ENCODE results near the gene BHLHE23.
"Not testable (repeated sequence)": the region's sequence is repeated elsewhere in the genome, so short reads cannot be mapped to it uniquely, and the experiment has no call there.

Gene BHLHE23

GRCh38 chr20:62966212-62967148, 40.3 kb downstream of the BHLHE23 start:
- Histone ChIP-seq H3K4me3 (ENCODE audit: low read length) (no peak overlapping the region), H3K4me1 (ENCODE audit: control insufficient read depth, insufficient read depth, low read length) (no peaks in the 10 kb centered on the region), H3K36me3 (ENCODE audit: insufficient read depth, low read length) (peaks cover 8% of the 10 kb centered on the region)

GRCh38 chr20:62965363-62965771, 41.4 kb downstream of the BHLHE23 start:
- H3K9me3 ChIP-seq (replicated peaks; ENCODE audit: low read length): no peaks in the 10 kb centered on the region
- no peaks in the 10 kb centered on the region for H3K4me1 ChIP-seq (ENCODE audit: control insufficient read depth, insufficient read depth, low read length)
- peaks cover 14% of the 10 kb centered on the region for H3K27me3 ChIP-seq (ENCODE audit: control insufficient read depth, insufficient read depth, low read length)
- H3K36me3 ChIP-seq (ENCODE audit: insufficient read depth, low read length): peaks cover 8% of the 10 kb centered on the region
- no peak overlapping the region for H3K4me2 ChIP-seq (ENCODE audit: low read length)
- no peak overlapping the region for H3K4me3 ChIP-seq (ENCODE audit: low read length)
- no peak overlapping the region for H3K9ac ChIP-seq (ENCODE audit: low read depth, low read length)

More at GRCh38 chr20:62966212-62967148, 40.3 kb downstream of the BHLHE23 start:
- H3K9me3 ChIP-seq (replicated peaks; ENCODE audit: low read length): no peaks in the 10 kb centered on the region
- peaks cover 17% of the 10 kb centered on the region for H3K27me3 ChIP-seq (ENCODE audit: control insufficient read depth, insufficient read depth, low read length)
- H3K9ac ChIP-seq (ENCODE audit: low read depth, low read length): no peak overlapping the region
- no peak overlapping the region for H3K4me2 ChIP-seq (ENCODE audit: low read length)

- no peak overlapping the region for H3K4me2 ChIP-seq (ENCODE audit: low read length)
- no peaks in the 10 kb centered on the region for H3K4me1 ChIP-seq (ENCODE audit: control insufficient read depth, insufficient read depth, low read length)
- peaks cover 9% of the 10 kb centered on the region for H3K27me3 ChIP-seq (ENCODE audit: control insufficient read depth, insufficient read depth, low read length)
- H3K9ac ChIP-seq (ENCODE audit: low read depth, low read length): no peak overlapping the region
- no peaks in the 10 kb centered on the region for H3K9me3 ChIP-seq (replicated peaks; ENCODE audit: low read length)
- no peak overlapping the region for H3K4me3 ChIP-seq (ENCODE audit: low read length)
- H3K36me3 ChIP-seq (ENCODE audit: insufficient read depth, low read length): peaks cover 11% of the 10 kb centered on the region
Measured at GRCh38 chr20:62964700-62965099, 42.1 kb downstream of the BHLHE23 start.

GRCh38 chr20:62963614-62964397, 43.0 kb downstream of the BHLHE23 start:
- H3K27me3 ChIP-seq (ENCODE audit: control insufficient read depth, insufficient read depth, low read length): peaks cover 2% of the 10 kb centered on the region
- H3K4me1 ChIP-seq (ENCODE audit: control insufficient read depth, insufficient read depth, low read length): no peaks in the 10 kb centered on the region
- no peak overlapping the region for H3K9ac ChIP-seq (ENCODE audit: low read depth, low read length)
- no peak overlapping the region for H3K4me2 ChIP-seq (ENCODE audit: low read length)
- no peak overlapping the region for H3K4me3 ChIP-seq (ENCODE audit: low read length)
- H3K36me3 ChIP-seq (ENCODE audit: insufficient read depth, low read length): peaks cover 11% of the 10 kb centered on the region
- H3K9me3 ChIP-seq (replicated peaks; ENCODE audit: low read length): no peaks in the 10 kb centered on the region

- Histone ChIP-seq H3K27me3 (ENCODE audit: control insufficient read depth, insufficient read depth, low read length) (no peaks in the 10 kb centered on the region), H3K4me3 (ENCODE audit: low read length) (no peak overlapping the region), H3K4me1 (ENCODE audit: control insufficient read depth, insufficient read depth, low read length) (no peaks in the 10 kb centered on the region), H3K9me3 (replicated peaks; ENCODE audit: low read length) (no peaks in the 10 kb centered on the region), H3K9ac (ENCODE audit: low read depth, low read length) (no peak overlapping the region), H3K4me2 (ENCODE audit: low read length) (no peak overlapping the region), H3K36me3 (ENCODE audit: insufficient read depth, low read length) (peaks cover 12% of the 10 kb centered on the region)
Measured at GRCh38 chr20:62962891-62963613, 43.7 kb downstream of the BHLHE23 start.

GRCh38 chr20:62962221-62962879, 44.4 kb downstream of the BHLHE23 start:
- Histone ChIP-seq H3K9me3 (replicated peaks; ENCODE audit: low read length) (no peaks in the 10 kb centered on the region), H3K36me3 (ENCODE audit: insufficient read depth, low read length) (peaks cover 16% of the 10 kb centered on the region), H3K27me3 (ENCODE audit: control insufficient read depth, insufficient read depth, low read length) (no peaks in the 10 kb centered on the region), H3K4me3 (ENCODE audit: low read length) (no peak overlapping the region), H3K4me1 (ENCODE audit: control insufficient read depth, insufficient read depth, low read length) (no peaks in the 10 kb centered on the region), H3K9ac (ENCODE audit: low read depth, low read length) (no peak overlapping the region), H3K4me2 (ENCODE audit: low read length) (no peak overlapping the region)

GRCh38 chr20:62961799-62962198, 45.0 kb downstream of the BHLHE23 start:
- no peak overlapping the region for H3K4me3 ChIP-seq (ENCODE audit: low read length)
- H3K36me3 ChIP-seq (ENCODE audit: insufficient read depth, low read length): peaks cover 21% of the 10 kb centered on the region
- H3K4me2 ChIP-seq (ENCODE audit: low read length): no peak overlapping the region
- H3K9me3 ChIP-seq (replicated peaks; ENCODE audit: low read length): no peaks in the 10 kb centered on the region
- no peak overlapping the region for H3K9ac ChIP-seq (ENCODE audit: low read depth, low read length)
- no peaks in the 10 kb centered on the region for H3K27me3 ChIP-seq (ENCODE audit: control insufficient read depth, insufficient read depth, low read length)
- H3K4me1 ChIP-seq (ENCODE audit: control insufficient read depth, insufficient read depth, low read length): no peaks in the 10 kb centered on the region

- peaks cover 21% of the 10 kb centered on the region for H3K36me3 ChIP-seq (ENCODE audit: insufficient read depth, low read length)
- H3K9me3 ChIP-seq (replicated peaks; ENCODE audit: low read length): no peaks in the 10 kb centered on the region
- H3K4me1 ChIP-seq (ENCODE audit: control insufficient read depth, insufficient read depth, low read length): no peaks in the 10 kb centered on the region
- H3K4me3 ChIP-seq (ENCODE audit: low read length): no peak overlapping the region
- no peak overlapping the region for H3K4me2 ChIP-seq (ENCODE audit: low read length)
- no peak overlapping the region for H3K9ac ChIP-seq (ENCODE audit: low read depth, low read length)
- no peaks in the 10 kb centered on the region for H3K27me3 ChIP-seq (ENCODE audit: control insufficient read depth, insufficient read depth, low read length)
Measured at GRCh38 chr20:62961310-62961783, 45.4 kb downstream of the BHLHE23 start.

GRCh38 chr20:62960446-62961309, 46.1 kb downstream of the BHLHE23 start:
- not testable (repeated sequence) for H3K9ac ChIP-seq (ENCODE audit: low read depth, low read length); H3K9me3 ChIP-seq (replicated peaks; ENCODE audit: low read length); H3K27me3 ChIP-seq (ENCODE audit: control insufficient read depth, insufficient read depth, low read length); H3K4me2 ChIP-seq (ENCODE audit: low read length); H3K4me1 ChIP-seq (ENCODE audit: control insufficient read depth, insufficient read depth, low read length); H3K4me3 ChIP-seq (ENCODE audit: low read length)
- peaks cover 21% of the 10 kb centered on the region for H3K36me3 ChIP-seq (ENCODE audit: insufficient read depth, low read length)

GRCh38 chr20:62959998-62960436, 46.7 kb downstream of the BHLHE23 start:
- no peak overlapping the region for H3K9ac ChIP-seq (ENCODE audit: low read depth, low read length)
- H3K27me3 ChIP-seq (ENCODE audit: control insufficient read depth, insufficient read depth, low read length): no peaks in the 10 kb centered on the region
- H3K4me2 ChIP-seq (ENCODE audit: low read length): no peak overlapping the region
- H3K9me3 ChIP-seq (replicated peaks; ENCODE audit: low read length): no peaks in the 10 kb centered on the region
- H3K4me1 ChIP-seq (ENCODE audit: control insufficient read depth, insufficient read depth, low read length): no peaks in the 10 kb centered on the region
- H3K36me3 ChIP-seq (ENCODE audit: insufficient read depth, low read length): peaks cover 21% of the 10 kb centered on the region
- H3K4me3 ChIP-seq (ENCODE audit: low read length): no peak overlapping the region

All from skeletal muscle satellite cell (primary cell).